GM12878 (cell line): ENCODE data around the gene SFN. TPM values are rescaled to one million over a fixed set of nuclear protein-coding genes. Genes with fewer than 3 reads are reported as not detected.

Experiments used
- ATAC-seq: fragments of 200-7000 bp; cut with Tn5 transposase; 3 replicates; pipeline ENCODE4 v1.9.1; 2020; ENCODE audit warnings: mild to moderate bottlenecking, moderate library complexity
- BruUV-seq: library from RNA; stranded (reverse); fragments of 400-500 nt; replicated peaks from 2 replicates; lab custom pipeline; 2021; lab: Mats Ljungman, UMichigan
- CTCF ChIA-PET: fragments of 300-600 bp; sonication (Branson Sonifier 250); formaldehyde crosslinking; extraction: SDS; loops from one replicate; lab custom pipeline; 2021; ENCODE audit warnings: inconsistent platforms; lab: Yijun Ruan, JAX
- POLR2A ChIA-PET: fragments of 350-600 bp; formaldehyde crosslinking; extraction: SDS; loops from one replicate; lab custom pipeline; 2021; ENCODE audit warnings: inconsistent platforms; lab: Charles Lee
- RAD21 ChIA-PET: fragments of 300-600 bp; sonication (Branson Sonifier 250); formaldehyde crosslinking; loops from one replicate; lab custom pipeline; 2023; ENCODE audit warnings: antibody characterized with exemption; ENCODE audit not compliant: unreplicated experiment; lab: Charles Lee
- SMC1A ChIA-PET: fragments of 300-600 bp; sonication (Branson Sonifier 250); formaldehyde crosslinking; loops from one replicate; lab custom pipeline; 2023; ENCODE audit not compliant: unreplicated experiment, uncharacterized antibody; lab: Charles Lee
- DNase-seq: peaks from one replicate; pipeline ENCODE4 v3.0.0-alpha.2; 2011; ENCODE audit warnings: low read depth, low spot score
- FAIRE-seq: peaks from 3 replicates; lab custom pipeline; 2011; peaks lifted over from hg19 to GRCh38; lab: Jason Lieb, UNC
- H2AFZ ChIP-seq: 2 replicates; pipeline ENCODE4 v1.6.0; 2011; ENCODE audit warnings: low read depth, low read length, control low read depth; ENCODE audit not compliant: control insufficient read depth
- H3K27ac ChIP-seq: 2 replicates; pipeline ENCODE4 v1.5.1; 2011; ENCODE audit warnings: control low read depth; ENCODE audit not compliant: control insufficient read depth, insufficient read depth
- H3K27me3 ChIP-seq, 2 experiments: replicated peaks in 1 of 2; 2 replicates each; pipeline versions ENCODE4 v1.6.0 to v1.6.1; 2011; ENCODE audit warnings: low read length in 1 of 2; ENCODE audit not compliant: control insufficient read depth in 2 of 2, insufficient read depth in 2 of 2
- H3K36me3 ChIP-seq, 2 experiments: 2 replicates each; pipeline ENCODE4 v1.5.1; 2011; ENCODE audit warnings: low read length in 1 of 2; ENCODE audit not compliant: control insufficient read depth in 2 of 2, insufficient read depth in 2 of 2
- H3K4me1 ChIP-seq: 2 replicates; pipeline ENCODE4 v1.6.1; 2011; ENCODE audit warnings: mild to moderate bottlenecking, low read length, moderate library complexity, mixed read lengths; ENCODE audit not compliant: control insufficient read depth, insufficient read depth
- H3K4me2 ChIP-seq: 2 replicates; pipeline ENCODE4 v1.6.0; 2011; ENCODE audit warnings: control low read depth; ENCODE audit not compliant: control insufficient read depth, insufficient read depth
- H3K4me3 ChIP-seq: fragments of 200-600 bp; sonication (generic); 2 replicates; pipeline ENCODE4 v1.5.1; 2016
- H3K79me2 ChIP-seq: 2 replicates; pipeline ENCODE4 v1.6.0; 2011; ENCODE audit warnings: low read length; ENCODE audit not compliant: control insufficient read depth, insufficient read depth
- H3K9ac ChIP-seq: 2 replicates; pipeline ENCODE4 v1.8.0; 2011; ENCODE audit warnings: low read length, control low read depth, mixed read lengths; ENCODE audit not compliant: control insufficient read depth, insufficient read depth
- H3K9me3 ChIP-seq: replicated peaks from 3 replicates; pipeline ENCODE4 v1.5.1; 2011; ENCODE audit warnings: mild to moderate bottlenecking, low read length; ENCODE audit not compliant: control insufficient read depth, insufficient read depth
- H4K20me1 ChIP-seq: 2 replicates; pipeline ENCODE4 v1.6.0; 2011; ENCODE audit not compliant: control insufficient read depth, insufficient read depth
- ASH2L ChIP-seq: fragments of 300-600, 200-600 bp; sonication (generic); IDR thresholded peaks from 2 replicates; pipeline ENCODE4 v1.6.1; 2017; ENCODE audit warnings: low read depth, mild to moderate bottlenecking, borderline replicate concordance
- BMI1 ChIP-seq: fragments of 450-650 bp; IDR thresholded peaks from 2 replicates; pipeline ENCODE4 v1.6.1; 2016; ENCODE audit warnings: mild to moderate bottlenecking, moderate library complexity, borderline replicate concordance
- EED ChIP-seq: sonication (generic); IDR thresholded peaks from 2 replicates; pipeline ENCODE4 v1.6.1; 2016; ENCODE audit warnings: antibody characterized with exemption, low read depth
- GABPA ChIP-seq: IDR thresholded peaks from 2 replicates; pipeline ENCODE4 v1.6.1; 2014; ENCODE audit warnings: antibody characterized with exemption, low read depth, mild to moderate bottlenecking, inconsistent platforms
- HDAC2 ChIP-seq: fragments of 200-600 bp; sonication (generic); IDR thresholded peaks from 2 replicates; pipeline ENCODE4 v1.6.1; 2017
- IKZF1 ChIP-seq: fragments of 450-650 bp; conservative IDR thresholded peaks from 2 replicates; pipeline ENCODE4 v1.6.1; 2017; ENCODE audit warnings: antibody characterized with exemption, mild to moderate bottlenecking
- IKZF2 ChIP-seq, 2 experiments: fragments of 450-650 bp; IDR thresholded peaks; 2 replicates each; pipeline ENCODE4 v1.6.1; 2017; ENCODE audit warnings: mild to moderate bottlenecking in 2 of 2, moderate library complexity in 2 of 2
- JUND ChIP-seq: IDR thresholded peaks from 2 replicates; pipeline ENCODE4 v1.6.1; 2012; ENCODE audit warnings: low read depth, mild to moderate bottlenecking, low read length, improper control_type of control experiment, moderate library complexity
- KAT2A ChIP-seq: conservative IDR thresholded peaks from 2 replicates; pipeline ENCODE4 v1.6.1; 2011; ENCODE audit warnings: low read depth, low read length; ENCODE audit not compliant: control insufficient read depth
- KDM1A ChIP-seq: fragments of 200-600 bp; sonication (generic); IDR thresholded peaks from 2 replicates; pipeline ENCODE4 v1.6.1; 2016; ENCODE audit warnings: borderline replicate concordance
- KLF5 ChIP-seq: fragments of 450-650 bp; IDR thresholded peaks from 2 replicates; pipeline ENCODE4 v1.6.1; 2014; ENCODE audit warnings: mild to moderate bottlenecking; ENCODE audit not compliant: partially characterized antibody
- POLR2A ChIP-seq: IDR thresholded peaks from 2 replicates; pipeline ENCODE4 v1.6.1; 2011; ENCODE audit warnings: low read depth, mild to moderate bottlenecking, low read length
- POLR2AphosphoS5 ChIP-seq: IDR thresholded peaks from 2 replicates; pipeline ENCODE4 v1.6.1; 2011; ENCODE audit warnings: mild to moderate bottlenecking, low read length, inconsistent platforms
- SREBF2 ChIP-seq: IDR thresholded peaks from 2 replicates; pipeline ENCODE4 v1.6.1; 2012; ENCODE audit warnings: mild to moderate bottlenecking, low read length
- STAT3 ChIP-seq: IDR thresholded peaks from 2 replicates; pipeline ENCODE4 v1.6.1; 2011; ENCODE audit warnings: low read depth, low read length, improper control_type of control experiment
- TAF1 ChIP-seq: IDR thresholded peaks from 2 replicates; pipeline ENCODE4 v1.6.1; 2011; ENCODE audit warnings: mild to moderate bottlenecking, low read depth, low read length, borderline replicate concordance
- TBL1XR1 ChIP-seq: IDR thresholded peaks from 2 replicates; pipeline ENCODE4 v1.6.1; 2012; ENCODE audit warnings: low read depth, low read length, improper control_type of control experiment
- YY1 ChIP-seq: IDR thresholded peaks from 2 replicates; pipeline ENCODE4 v1.6.1; 2011; ENCODE audit warnings: low read depth, mild to moderate bottlenecking, low read length
- whole genome bisulfite sequencing: methylation state at CpG from one replicate; pipeline ENCODE4 v1.1.6; 2016; ENCODE audit warnings: low lambda C conversion rate; ENCODE audit not compliant: insufficient replicate concordance, insufficient coverage; ENCODE audit errors: missing lambda C conversion rate; 5-methylcytosine and 5-hydroxymethylcytosine counted together
- in situ Hi-C: fragments of 300-500 bp; cut with MboI; formaldehyde crosslinking; loops from 9 replicates; pipeline ENCODE4 v1.14.3; 2018; ENCODE audit warnings: mixed read lengths
- intact Hi-C: fragments of 100-400 bp; cut with micrococcal nuclease; formaldehyde crosslinking; loops from one replicate; pipeline ENCODE4 v1.14.2; 2022; ENCODE audit not compliant: unreplicated experiment
- polyA plus RNA-seq, 11 experiments: library from polyadenylated mRNA; depleted of rRNA in 4 of 11; unstranded in 6 of 11; stranded (reverse) in 5 of 11; fragments of >200 nt; fragmentation: Nextera tagmentation in 4 of 11; fragmentation: Illumina TruSeq in 1 of 11; extraction: Ambion mirVana in 4 of 11; extraction: Trizol in 1 of 11; gene quantifications; 1 replicate in 1 of 11; 2 replicates in 10 of 11; pipeline versions ENCODE4 v1.2.1 to v1.2.3, GENCODE V29; 2011 to 2016; ENCODE audit warnings: inconsistent platforms in 2 of 11, missing spikeins in 2 of 11, low read depth in 1 of 11
- total RNA-seq, 4 experiments: library from RNA; depleted of rRNA in 3 of 4; stranded (reverse); fragments of >200 nt in 3 of 4; fragmentation: Illumina TruSeq in 1 of 4; extraction: Trizol in 1 of 4; gene quantifications; 2 replicates each; pipeline versions ENCODE4 v1.2.1 to v1.2.3, GENCODE V29; 2013 to 2021
- TF ChIP-seq, protein P1 (sequence below): fragments of 450-650 bp; IDR thresholded peaks from 2 replicates; pipeline ENCODE4 v1.6.1; 2016; ENCODE audit warnings: mild to moderate bottlenecking
- TF ChIP-seq, protein P2 (sequence below): fragments of 150-350 bp; IDR thresholded peaks from 2 replicates; pipeline ENCODE4 v1.6.1; 2016; ENCODE audit warnings: low read depth, low read length
- TF ChIP-seq, protein P3 (sequence below): fragments of 450-650 bp; IDR thresholded peaks from 2 replicates; pipeline ENCODE4 v1.6.1; 2018; ENCODE audit warnings: mild to moderate bottlenecking, low read depth, moderate library complexity; ENCODE audit not compliant: partially characterized antibody

The SFN gene
- total and polyA plus RNA-seq, 10 of the 15 experiments (the other 5 are each of a cell fraction or from before 2014, with no cell fraction given): 0.19 to 2.9 (median 1.0) TPM

DNA sequence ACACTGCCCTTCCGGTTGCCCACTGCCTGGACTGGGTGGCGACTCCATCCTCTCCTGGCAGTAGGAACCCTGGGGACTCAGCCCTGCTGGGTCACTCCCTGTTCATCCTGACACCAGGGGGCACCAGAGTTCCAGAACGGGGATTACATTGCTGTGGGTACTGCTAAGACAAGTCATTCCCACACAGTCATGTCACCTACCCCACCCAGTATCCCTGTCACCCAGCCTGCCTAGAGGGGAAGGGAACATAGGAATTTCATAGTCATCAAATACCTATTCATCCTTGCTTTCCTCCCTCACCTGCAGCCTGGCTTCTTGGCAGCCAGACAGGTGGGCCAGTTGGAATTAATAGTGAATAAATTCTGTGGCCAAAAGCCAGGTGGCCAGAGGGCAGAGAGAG, 9.8 kb upstream of the SFN start:
- CTCF ChIA-PET: interaction anchor here (0.8 to 1.6 kb wide), 2 partner anchors 42 to 43 kb away, joined by 3 read pairs; no protein-coding TSS in a partner anchor
- H3K27ac ChIP-seq: no peak overlapping the region
- no peaks in the 10 kb centered on the region for H4K20me1 ChIP-seq
- FAIRE-seq (peak; percentile 80), DNase-seq (no peak), ATAC-seq (peak; percentile 98)
- SMC1A ChIA-PET: no interaction called here
- H3K4me2 ChIP-seq: no peak overlapping the region
- intact Hi-C loops (loop anchor here (1.0 kb wide), 1 partner anchor 25 kb away; no protein-coding TSS in a partner anchor), in situ Hi-C loops (no loop called here)
- BruUV-seq: no TSS peak
- H3K27me3 ChIP-seq: no peaks in the 10 kb centered on the region
- no peaks in the 10 kb centered on the region for H3K79me2 ChIP-seq
- H3K4me1 ChIP-seq: no peaks in the 10 kb centered on the region
- H3K4me3 ChIP-seq: no peak overlapping the region
- H3K9me3 ChIP-seq: no peaks in the 10 kb centered on the region
- WGBS: 19% methylated on average over 3 of the region's 3 CpGs
- POLR2A ChIA-PET: no interaction called here
- RAD21 ChIA-PET: no interaction called here
- H3K36me3 ChIP-seq: peaks cover 31 to 55% of the 10 kb centered on the region in 2 experiments
- H3K9ac ChIP-seq: no peak overlapping the region
- H2AFZ ChIP-seq: no peak overlapping the region
- no peak for TF ChIP-seq BMI1
- no peak for TF ChIP-seq KDM1A
- TF ChIP-seq YY1: peak; percentile 39; the same call in 1 of the 2 replicates
- no peak for TF ChIP-seq TBL1XR1
- TF ChIP-seq KLF5: no peak
- no peak for TF ChIP-seq GABPA
- TF ChIP-seq HDAC2: no peak
- no peak for TF ChIP-seq STAT3
- TF ChIP-seq POLR2A: 0 out of 2 replicates have a peak, but pooled peaks have one; percentile 24
- no peak for TF ChIP-seq EED
- TF ChIP-seq ASH2L: no peak
- no peak for TF ChIP-seq JUND
- 0 out of 2 replicates have a peak, but pooled peaks have one; percentile 24 for TF ChIP-seq POLR2AphosphoS5
- TF ChIP-seq, protein P1, sequence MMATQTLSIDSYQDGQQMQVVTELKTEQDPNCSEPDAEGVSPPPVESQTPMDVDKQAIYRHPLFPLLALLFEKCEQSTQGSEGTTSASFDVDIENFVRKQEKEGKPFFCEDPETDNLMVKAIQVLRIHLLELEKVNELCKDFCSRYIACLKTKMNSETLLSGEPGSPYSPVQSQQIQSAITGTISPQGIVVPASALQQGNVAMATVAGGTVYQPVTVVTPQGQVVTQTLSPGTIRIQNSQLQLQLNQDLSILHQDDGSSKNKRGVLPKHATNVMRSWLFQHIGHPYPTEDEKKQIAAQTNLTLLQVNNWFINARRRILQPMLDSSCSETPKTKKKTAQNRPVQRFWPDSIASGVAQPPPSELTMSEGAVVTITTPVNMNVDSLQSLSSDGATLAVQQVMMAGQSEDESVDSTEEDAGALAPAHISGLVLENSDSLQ: no peak
- no peak for TF ChIP-seq IKZF2 (IDR thresholded peaks at IDR 0.05)
- TF ChIP-seq SREBF2: no peak
- TF ChIP-seq, protein P2, sequence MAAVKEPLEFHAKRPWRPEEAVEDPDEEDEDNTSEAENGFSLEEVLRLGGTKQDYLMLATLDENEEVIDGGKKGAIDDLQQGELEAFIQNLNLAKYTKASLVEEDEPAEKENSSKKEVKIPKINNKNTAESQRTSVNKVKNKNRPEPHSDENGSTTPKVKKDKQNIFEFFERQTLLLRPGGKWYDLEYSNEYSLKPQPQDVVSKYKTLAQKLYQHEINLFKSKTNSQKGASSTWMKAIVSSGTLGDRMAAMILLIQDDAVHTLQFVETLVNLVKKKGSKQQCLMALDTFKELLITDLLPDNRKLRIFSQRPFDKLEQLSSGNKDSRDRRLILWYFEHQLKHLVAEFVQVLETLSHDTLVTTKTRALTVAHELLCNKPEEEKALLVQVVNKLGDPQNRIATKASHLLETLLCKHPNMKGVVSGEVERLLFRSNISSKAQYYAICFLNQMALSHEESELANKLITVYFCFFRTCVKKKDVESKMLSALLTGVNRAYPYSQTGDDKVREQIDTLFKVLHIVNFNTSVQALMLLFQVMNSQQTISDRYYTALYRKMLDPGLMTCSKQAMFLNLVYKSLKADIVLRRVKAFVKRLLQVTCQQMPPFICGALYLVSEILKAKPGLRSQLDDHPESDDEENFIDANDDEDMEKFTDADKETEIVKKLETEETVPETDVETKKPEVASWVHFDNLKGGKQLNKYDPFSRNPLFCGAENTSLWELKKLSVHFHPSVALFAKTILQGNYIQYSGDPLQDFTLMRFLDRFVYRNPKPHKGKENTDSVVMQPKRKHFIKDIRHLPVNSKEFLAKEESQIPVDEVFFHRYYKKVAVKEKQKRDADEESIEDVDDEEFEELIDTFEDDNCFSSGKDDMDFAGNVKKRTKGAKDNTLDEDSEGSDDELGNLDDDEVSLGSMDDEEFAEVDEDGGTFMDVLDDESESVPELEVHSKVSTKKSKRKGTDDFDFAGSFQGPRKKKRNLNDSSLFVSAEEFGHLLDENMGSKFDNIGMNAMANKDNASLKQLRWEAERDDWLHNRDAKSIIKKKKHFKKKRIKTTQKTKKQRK: no peak
- no peak for TF ChIP-seq KAT2A
- no peak for TF ChIP-seq TAF1
- TF ChIP-seq, protein P3, sequence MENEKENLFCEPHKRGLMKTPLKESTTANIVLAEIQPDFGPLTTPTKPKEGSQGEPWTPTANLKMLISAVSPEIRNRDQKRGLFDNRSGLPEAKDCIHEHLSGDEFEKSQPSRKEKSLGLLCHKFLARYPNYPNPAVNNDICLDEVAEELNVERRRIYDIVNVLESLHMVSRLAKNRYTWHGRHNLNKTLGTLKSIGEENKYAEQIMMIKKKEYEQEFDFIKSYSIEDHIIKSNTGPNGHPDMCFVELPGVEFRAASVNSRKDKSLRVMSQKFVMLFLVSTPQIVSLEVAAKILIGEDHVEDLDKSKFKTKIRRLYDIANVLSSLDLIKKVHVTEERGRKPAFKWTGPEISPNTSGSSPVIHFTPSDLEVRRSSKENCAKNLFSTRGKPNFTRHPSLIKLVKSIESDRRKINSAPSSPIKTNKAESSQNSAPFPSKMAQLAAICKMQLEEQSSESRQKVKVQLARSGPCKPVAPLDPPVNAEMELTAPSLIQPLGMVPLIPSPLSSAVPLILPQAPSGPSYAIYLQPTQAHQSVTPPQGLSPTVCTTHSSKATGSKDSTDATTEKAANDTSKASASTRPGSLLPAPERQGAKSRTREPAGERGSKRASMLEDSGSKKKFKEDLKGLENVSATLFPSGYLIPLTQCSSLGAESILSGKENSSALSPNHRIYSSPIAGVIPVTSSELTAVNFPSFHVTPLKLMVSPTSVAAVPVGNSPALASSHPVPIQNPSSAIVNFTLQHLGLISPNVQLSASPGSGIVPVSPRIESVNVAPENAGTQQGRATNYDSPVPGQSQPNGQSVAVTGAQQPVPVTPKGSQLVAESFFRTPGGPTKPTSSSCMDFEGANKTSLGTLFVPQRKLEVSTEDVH: no peak
- TF ChIP-seq IKZF1: 0 out of 2 replicates have a peak, but pooled peaks have one; percentile 11
